GM12892 (cell line): ENCODE measurements around the gene ATP5F1D.

ENCODE experiments used
- POLR2A ChIP-seq: IDR thresholded peaks from 2 replicates; pipeline ENCODE4 v1.6.1; 2011; ENCODE audit warnings: low read depth, low read length, control low read depth
- POLR2AphosphoS5 ChIP-seq: IDR thresholded peaks from 2 replicates; pipeline ENCODE4 v1.6.1; 2011; ENCODE audit warnings: low read depth, low read length, control low read depth

DNA sequence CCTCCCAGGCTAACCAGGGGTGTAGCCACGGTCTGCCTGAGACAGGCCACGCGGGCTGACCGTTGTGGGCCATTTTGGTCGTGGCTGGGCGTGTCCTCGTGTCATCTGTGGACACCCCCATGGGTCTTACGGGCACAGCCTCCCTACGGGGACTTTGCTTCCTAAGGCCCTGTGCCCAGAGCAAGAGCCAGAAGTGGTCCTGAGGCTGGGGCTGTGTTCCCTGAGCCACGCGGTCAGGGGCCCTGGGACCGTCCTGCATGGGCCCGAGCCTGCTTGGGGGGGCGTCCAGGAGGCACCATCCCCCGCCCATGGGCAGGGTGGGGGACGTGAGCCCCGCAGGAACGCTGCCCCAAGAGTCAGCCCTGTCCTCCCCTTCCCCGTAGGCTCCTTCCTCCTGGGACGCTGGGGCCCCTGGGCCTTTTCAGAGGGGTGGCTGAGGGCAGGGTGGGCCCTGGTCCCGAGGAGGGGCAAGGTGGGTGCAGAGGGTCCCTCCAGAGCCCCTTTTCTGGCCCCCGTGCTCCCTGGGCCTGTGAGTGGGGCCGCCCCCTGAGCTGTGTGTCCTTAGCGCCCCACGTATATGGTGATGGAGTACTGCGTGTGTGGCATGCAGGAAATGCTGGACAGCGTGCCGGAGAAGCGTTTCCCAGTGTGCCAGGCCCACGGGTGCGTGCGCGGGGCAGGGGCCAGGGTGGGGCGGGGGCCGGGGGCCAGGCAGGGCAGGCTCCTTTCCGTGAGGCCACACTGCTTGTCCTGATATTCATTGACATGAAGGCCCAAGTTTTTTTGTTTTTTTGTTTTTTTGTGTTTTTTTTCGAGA is 22.6 kb upstream of the ATP5F1D start:
- TF ChIP-seq POLR2AphosphoS5 (no peak), POLR2A (no peak)
